ENCODE measurements around the gene INA. TPM values are rescaled to one million over a fixed set of nuclear protein-coding genes. Genes with fewer than 3 reads are reported as not detected.
A peak's percentile ranks its signal among the peaks of the same experiment; 100 is the strongest.
"Not testable (repeated sequence)": the region's sequence is repeated elsewhere in the genome, so short reads cannot be mapped to it uniquely, and the experiment has no call there.

The INA gene
- total and polyA plus RNA-seq, 4 donors: 0.08 TPM; not detected in 3

DNA sequence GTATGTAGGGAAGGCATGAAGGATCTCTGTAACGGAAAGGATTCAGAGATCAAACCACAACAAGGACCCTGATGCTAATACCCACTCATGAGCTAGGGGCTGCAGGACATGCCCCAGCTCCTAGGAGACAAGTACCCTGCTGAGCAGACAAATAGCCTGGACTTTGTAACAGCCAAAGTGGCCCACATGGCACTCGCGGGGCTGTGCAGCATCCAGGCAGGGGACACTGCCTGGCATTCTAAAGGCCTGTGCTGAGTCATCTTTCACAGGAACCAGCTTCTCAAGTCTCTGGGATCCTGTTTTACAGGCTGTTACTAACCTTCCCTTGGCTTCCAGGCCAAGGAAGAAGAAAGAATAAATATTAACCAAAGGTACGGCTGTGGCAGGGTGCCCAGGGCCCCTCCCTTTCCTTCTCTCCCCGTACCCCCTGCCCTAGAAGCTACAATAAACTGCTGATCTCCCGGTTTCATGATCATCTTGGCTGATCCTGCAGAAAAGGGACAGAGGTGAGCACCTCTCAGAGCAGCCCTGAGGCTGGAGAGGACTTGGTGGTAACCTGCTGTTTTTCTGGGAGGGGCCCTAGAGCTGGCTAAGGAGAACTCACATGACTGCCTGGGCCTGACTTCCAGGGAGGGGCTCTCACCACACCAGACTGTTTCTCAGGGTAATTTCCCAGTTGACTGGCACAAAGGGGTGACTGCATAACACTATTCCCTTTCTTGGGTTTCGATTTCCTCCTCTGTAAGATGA is 35.5 kb upstream of the INA start:
- H3K4me3 ChIP-seq (ENCODE audit: low read length in 2 of 2): no peak overlapping the region
- H3K9me3 ChIP-seq (ENCODE audit: control insufficient read depth, low read length): no peaks in the 10 kb centered on the region
- H3K27ac ChIP-seq (ENCODE audit: low read depth in 1 of 2, low read length in 2 of 2): peak overlapping the region in 1 of 2 donors; percentile 5
- intact Hi-C loops (cut with DNase I): loop anchor here (5.0 to 10.0 kb wide), 4 partner anchors 154 to 517 kb away; partner anchors contain the start of gene CYP17A1 (in 1 of the 2)
- H3K27me3 ChIP-seq (ENCODE audit: control insufficient read depth in 1 of 2, insufficient read depth in 2 of 2, low read length in 1 of 2): no peaks in the 10 kb centered on the region
- DNase-seq (peak in 1 of 2 donors; percentile 56), ATAC-seq (ENCODE audit: low FRiP score) (peak; percentile 50)
- H3K36me3 ChIP-seq (ENCODE audit: control insufficient read depth in 1 of 2, insufficient read depth in 2 of 2, low read length in 1 of 2): no peaks in the 10 kb centered on the region
- peaks cover 0 to 7% of the 10 kb centered on the region in 2 donors for H3K4me1 ChIP-seq (ENCODE audit: control insufficient read depth in 1 of 2, insufficient read depth in 2 of 2, low read length in 2 of 2)
- WGBS, 2 donors: 27% methylated on average over 7 of the region's 7 CpGs

DNA sequence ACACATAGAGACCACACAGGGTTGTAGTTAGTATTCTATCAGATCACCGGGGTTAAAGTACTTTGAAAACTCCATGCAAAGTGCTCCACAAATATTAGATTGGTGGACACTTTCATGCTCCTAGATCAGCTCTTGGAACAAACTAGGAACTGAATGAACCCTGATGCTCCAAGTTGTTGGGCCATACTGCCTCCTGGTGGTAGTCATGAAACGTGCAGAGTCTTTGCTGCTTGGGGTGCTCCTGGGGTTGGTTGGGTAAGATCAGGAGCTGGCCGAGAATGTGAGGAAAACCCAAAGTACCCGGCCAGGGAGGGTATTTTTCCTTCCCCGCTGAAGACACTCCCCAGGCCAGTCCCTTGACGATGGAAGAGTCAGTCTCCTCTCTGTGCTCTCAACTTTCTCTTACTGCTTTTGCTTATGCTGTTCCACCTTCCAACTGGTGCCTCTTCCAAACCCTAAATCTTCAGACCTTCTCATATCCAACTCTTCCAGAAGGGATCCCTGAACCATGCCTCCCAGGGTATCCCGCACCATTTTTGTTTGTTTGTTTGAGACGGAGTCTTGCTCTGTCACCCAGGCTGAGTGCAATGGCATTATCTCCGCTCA is 32.2 kb upstream of the INA start:
- WGBS, 2 donors: 32 to 39% methylated on average over 9 of the region's 9 CpGs
- peak; percentile 77 to 81 for DNase-seq
- peak; percentile 91 for ATAC-seq (ENCODE audit: low FRiP score)
- no peak overlapping the region for H3K27ac ChIP-seq (ENCODE audit: low read depth in 1 of 2, low read length in 2 of 2)
- H3K9me3 ChIP-seq (ENCODE audit: control insufficient read depth, low read length): no peaks in the 10 kb centered on the region
- H3K4me3 ChIP-seq (ENCODE audit: low read length in 2 of 2): no peak overlapping the region
- peaks cover 0 to 7% of the 10 kb centered on the region in 2 donors for H3K4me1 ChIP-seq (ENCODE audit: control insufficient read depth in 1 of 2, insufficient read depth in 2 of 2, low read length in 2 of 2)
- H3K36me3 ChIP-seq (ENCODE audit: control insufficient read depth in 1 of 2, insufficient read depth in 2 of 2, low read length in 1 of 2): no peaks in the 10 kb centered on the region
- intact Hi-C loops (cut with DNase I): loop anchor here (1.0 to 10.0 kb wide), 6 partner anchors 157 to 520 kb away; partner anchors contain the start of gene CYP17A1 (in 1 of the 2)
- no peaks in the 10 kb centered on the region for H3K27me3 ChIP-seq (ENCODE audit: control insufficient read depth in 1 of 2, insufficient read depth in 2 of 2, low read length in 1 of 2)

DNA sequence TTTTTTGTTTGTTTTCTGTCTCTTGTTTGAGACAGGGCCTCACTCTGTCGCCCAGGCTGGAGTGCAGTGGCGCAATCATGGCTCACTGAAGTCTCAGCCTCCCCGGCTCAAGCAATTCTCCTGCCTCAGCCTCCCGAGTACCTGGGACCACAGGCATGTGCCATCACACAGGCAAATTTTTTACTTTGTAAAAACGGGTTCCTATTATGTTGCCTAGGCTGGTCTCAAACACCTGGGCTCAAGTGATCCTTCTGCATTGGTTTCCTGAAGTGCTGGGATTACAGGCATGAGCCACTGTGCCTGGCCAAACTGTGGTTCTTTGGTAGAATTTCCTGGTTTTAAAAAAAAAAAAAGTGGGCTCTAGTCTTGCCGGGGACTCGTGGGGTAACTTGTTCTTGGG is 31.4 kb upstream of the INA start, which contains the start of gene RPEL1:
TSS of gene RPEL1 (plus strand) at position 301 of the 400 bp plus-strand sequence. CDS start 110 bp downstream, outside the sequence.
- ATAC-seq (ENCODE audit: low FRiP score); H3K4me3 ChIP-seq (ENCODE audit: low read length in 2 of 2); H3K4me1 ChIP-seq (ENCODE audit: control insufficient read depth in 1 of 2, insufficient read depth in 2 of 2, low read length in 2 of 2); H3K9me3 ChIP-seq (ENCODE audit: control insufficient read depth, low read length); DNase-seq; H3K27ac ChIP-seq (ENCODE audit: low read depth in 1 of 2, low read length in 2 of 2); H3K36me3 ChIP-seq (ENCODE audit: control insufficient read depth in 1 of 2, insufficient read depth in 2 of 2, low read length in 1 of 2); H3K27me3 ChIP-seq (ENCODE audit: control insufficient read depth in 1 of 2, insufficient read depth in 2 of 2, low read length in 1 of 2): not testable (repeated sequence)
- WGBS, 2 donors: 92 to 93% methylated on average over 7 of the region's 7 CpGs
- intact Hi-C loops (cut with DNase I): loop anchor here (2.0 to 10.0 kb wide), 3 partner anchors 329 to 521 kb away; partner anchors contain the start of gene CYP17A1 (in 1 of the 2)

DNA sequence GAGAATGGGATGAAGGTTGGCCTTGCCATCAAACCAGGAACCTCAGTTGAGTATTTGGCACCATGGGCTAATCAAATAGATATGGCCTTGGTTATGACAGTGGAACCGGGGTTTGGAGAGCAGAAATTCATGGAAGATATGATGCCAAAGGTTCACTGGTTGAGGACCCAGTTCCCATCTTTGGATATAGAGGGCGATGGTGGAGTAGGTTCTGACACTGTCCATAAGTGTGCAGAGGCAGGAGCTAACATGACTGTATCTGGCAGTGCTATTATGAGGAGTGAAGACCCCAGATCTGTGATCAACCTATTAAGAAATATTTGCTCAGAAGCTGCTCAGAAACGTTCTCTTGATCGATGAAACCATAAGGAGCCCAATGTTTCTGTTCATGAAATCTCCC is 30.6 kb upstream of the INA start:
- Histone ChIP-seq H3K36me3 (ENCODE audit: control insufficient read depth in 1 of 2, insufficient read depth in 2 of 2, low read length in 1 of 2) (no peaks in the 10 kb centered on the region), H3K9me3 (ENCODE audit: control insufficient read depth, low read length) (no peaks in the 10 kb centered on the region), H3K27ac (ENCODE audit: low read depth in 1 of 2, low read length in 2 of 2) (no peak overlapping the region), H3K4me1 (ENCODE audit: control insufficient read depth in 1 of 2, insufficient read depth in 2 of 2, low read length in 2 of 2) (peaks cover 0 to 7% of the 10 kb centered on the region in 2 donors), H3K4me3 (ENCODE audit: low read length in 2 of 2) (no peak overlapping the region), H3K27me3 (ENCODE audit: control insufficient read depth in 1 of 2, insufficient read depth in 2 of 2, low read length in 1 of 2) (no peaks in the 10 kb centered on the region)
- 80% methylated on average over 4 of the region's 4 CpGs for WGBS, 2 donors
- no peak for DNase-seq
- intact Hi-C loops (cut with DNase I): loop anchor here (10.0 kb wide), 2 partner anchors 412 to 522 kb away; partner anchors contain the start of gene CYP17A1 (in 1 of the 2)
- ATAC-seq (ENCODE audit: low FRiP score): no peak

DNA sequence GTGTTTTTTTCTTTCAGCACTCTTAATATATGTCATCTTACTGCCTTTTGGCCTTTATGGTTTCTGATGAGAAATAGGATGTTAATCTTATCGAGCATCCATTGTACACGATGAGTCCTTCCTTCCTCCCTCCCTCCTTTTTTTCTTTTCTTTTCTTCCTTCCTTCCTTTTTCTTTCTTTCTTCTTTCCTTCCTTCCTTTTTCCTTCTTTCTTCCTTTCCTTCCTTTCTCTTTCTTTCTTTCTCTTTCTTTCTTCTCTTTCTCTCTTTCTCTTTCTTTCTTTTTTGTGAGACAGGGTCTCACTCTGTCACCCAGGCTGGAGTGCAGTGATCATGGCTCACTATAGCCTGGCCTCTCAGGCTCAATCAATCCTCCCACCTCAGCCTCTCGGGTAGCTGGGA is 22.8 kb upstream of the INA start:
- H3K27ac ChIP-seq (ENCODE audit: low read depth in 1 of 2, low read length in 2 of 2): no peak overlapping the region
- no peak overlapping the region for H3K4me3 ChIP-seq (ENCODE audit: low read length in 2 of 2)
- no peaks in the 10 kb centered on the region for H3K9me3 ChIP-seq (ENCODE audit: control insufficient read depth, low read length)
- no peaks in the 10 kb centered on the region for H3K4me1 ChIP-seq (ENCODE audit: control insufficient read depth in 1 of 2, insufficient read depth in 2 of 2, low read length in 2 of 2)
- DNase-seq (no peak), ATAC-seq (ENCODE audit: low FRiP score) (no peak)
- 81 to 85% methylated on average over 3 of the region's 3 CpGs for WGBS, 2 donors
- no peaks in the 10 kb centered on the region for H3K36me3 ChIP-seq (ENCODE audit: control insufficient read depth in 1 of 2, insufficient read depth in 2 of 2, low read length in 1 of 2)
- intact Hi-C loops (cut with DNase I): no loop called here
- no peaks in the 10 kb centered on the region for H3K27me3 ChIP-seq (ENCODE audit: control insufficient read depth in 1 of 2, insufficient read depth in 2 of 2, low read length in 1 of 2)

DNA sequence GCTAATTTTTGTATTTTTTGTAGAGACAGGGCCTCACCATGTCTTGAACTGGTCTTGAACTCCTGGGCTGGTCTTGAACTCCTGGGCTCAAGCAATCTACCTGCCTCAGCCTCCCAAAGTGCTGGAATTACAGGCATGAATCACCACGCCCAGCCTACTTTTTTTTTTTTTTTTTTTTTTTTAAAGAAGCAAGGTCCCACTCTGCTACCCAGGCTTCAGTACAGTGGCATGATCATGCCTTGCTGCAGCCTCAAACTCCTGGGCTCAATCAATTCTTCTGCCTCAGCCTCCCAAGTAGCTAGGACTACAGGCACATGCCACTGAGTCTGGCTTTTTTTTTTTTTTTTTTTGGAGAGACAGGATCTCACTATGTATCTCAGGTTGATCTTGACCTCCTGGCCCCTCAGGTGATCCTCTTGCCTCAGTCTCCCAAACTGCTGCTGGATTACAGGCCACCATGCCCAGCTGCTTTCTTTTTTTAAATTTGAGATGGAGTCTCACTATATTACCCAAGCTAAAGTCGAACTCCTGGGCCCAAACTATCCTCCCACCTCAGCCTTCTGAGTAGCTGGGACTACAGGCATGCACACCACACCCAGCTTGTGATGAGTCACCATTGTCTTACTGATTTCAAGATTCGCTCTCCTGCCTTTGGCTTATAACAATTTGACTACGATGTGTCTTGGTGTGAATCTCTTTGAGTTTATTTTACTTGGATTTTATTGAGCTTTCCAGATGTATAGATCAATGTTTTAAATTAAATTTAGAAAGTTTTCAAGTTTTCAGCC is 22.2 kb upstream of the INA start:
- Histone ChIP-seq H3K27me3 (ENCODE audit: control insufficient read depth in 1 of 2, insufficient read depth in 2 of 2, low read length in 1 of 2) (no peaks in the 10 kb centered on the region), H3K9me3 (ENCODE audit: control insufficient read depth, low read length) (no peaks in the 10 kb centered on the region), H3K27ac (ENCODE audit: low read depth in 1 of 2, low read length in 2 of 2) (no peak overlapping the region), H3K36me3 (ENCODE audit: control insufficient read depth in 1 of 2, insufficient read depth in 2 of 2, low read length in 1 of 2) (no peaks in the 10 kb centered on the region), H3K4me3 (ENCODE audit: low read length in 2 of 2) (no peak overlapping the region), H3K4me1 (ENCODE audit: control insufficient read depth in 1 of 2, insufficient read depth in 2 of 2, low read length in 2 of 2) (no peaks in the 10 kb centered on the region)
- DNase-seq (no peak), ATAC-seq (ENCODE audit: low FRiP score) (no peak)
- intact Hi-C loops (cut with DNase I): no loop called here
- WGBS, 2 donors: 63 to 79% methylated on average over 4 of the region's 4 CpGs

DNA sequence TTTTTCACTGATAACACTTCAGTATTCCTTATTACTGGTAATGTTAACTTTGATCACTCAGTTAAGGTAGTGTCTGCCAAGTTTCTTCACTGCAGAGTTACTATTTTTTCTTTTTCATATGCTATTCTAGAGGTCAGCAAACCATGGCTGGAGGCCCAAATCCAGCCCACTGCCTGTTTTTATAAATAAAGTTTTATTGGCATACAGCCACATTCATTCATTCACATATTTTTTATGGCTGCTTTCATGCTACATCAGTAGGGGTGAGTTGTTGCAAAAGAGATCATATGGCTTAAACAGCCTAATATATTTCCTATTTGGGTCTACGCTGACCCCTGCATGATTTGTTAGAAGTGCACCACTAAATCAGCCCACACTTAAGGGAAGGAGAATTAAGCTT is 20.3 kb upstream of the INA start:
- Histone ChIP-seq H3K27me3 (ENCODE audit: control insufficient read depth in 1 of 2, insufficient read depth in 2 of 2, low read length in 1 of 2) (no peaks in the 10 kb centered on the region), H3K4me3 (ENCODE audit: low read length in 2 of 2) (no peak overlapping the region), H3K27ac (ENCODE audit: low read depth in 1 of 2, low read length in 2 of 2) (no peak overlapping the region), H3K9me3 (ENCODE audit: control insufficient read depth, low read length) (no peaks in the 10 kb centered on the region), H3K36me3 (ENCODE audit: control insufficient read depth in 1 of 2, insufficient read depth in 2 of 2, low read length in 1 of 2) (no peaks in the 10 kb centered on the region), H3K4me1 (ENCODE audit: control insufficient read depth in 1 of 2, insufficient read depth in 2 of 2, low read length in 2 of 2) (no peaks in the 10 kb centered on the region)
- intact Hi-C loops (cut with DNase I): no loop called here
- ATAC-seq (ENCODE audit: low FRiP score) (no peak), DNase-seq (no peak)
- 96 to 97% methylated on average over 1 of the region's 1 CpG for WGBS, 2 donors

DNA sequence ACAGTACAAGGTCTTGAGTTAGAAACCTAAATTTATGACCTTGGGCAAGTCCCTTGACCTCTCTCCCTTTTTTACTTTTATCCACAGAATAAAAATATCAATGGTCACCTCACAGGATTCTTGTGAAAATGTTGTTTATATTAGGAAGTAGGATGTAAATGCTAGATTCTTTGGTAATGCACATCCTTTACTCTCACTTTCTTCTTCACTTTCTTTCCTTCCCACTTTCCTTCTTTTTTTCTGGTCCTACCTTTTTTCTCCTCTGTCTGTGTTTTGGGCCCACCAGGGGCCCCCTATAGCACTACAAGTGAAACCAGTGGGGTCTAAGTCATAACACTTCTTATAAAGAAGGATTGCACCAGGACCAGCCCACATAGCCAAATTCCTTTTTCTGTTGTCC is 19.1 kb upstream of the INA start:
- Histone ChIP-seq H3K9me3 (ENCODE audit: control insufficient read depth, low read length) (no peaks in the 10 kb centered on the region), H3K27ac (ENCODE audit: low read depth in 1 of 2, low read length in 2 of 2) (no peak overlapping the region), H3K4me3 (ENCODE audit: low read length in 2 of 2) (no peak overlapping the region), H3K4me1 (ENCODE audit: control insufficient read depth in 1 of 2, insufficient read depth in 2 of 2, low read length in 2 of 2) (no peaks in the 10 kb centered on the region), H3K36me3 (ENCODE audit: control insufficient read depth in 1 of 2, insufficient read depth in 2 of 2, low read length in 1 of 2) (no peaks in the 10 kb centered on the region), H3K27me3 (ENCODE audit: control insufficient read depth in 1 of 2, insufficient read depth in 2 of 2, low read length in 1 of 2) (no peaks in the 10 kb centered on the region)
- intact Hi-C loops (cut with DNase I): no loop called here
- DNase-seq (no peak), ATAC-seq (ENCODE audit: low FRiP score) (no peak)

Measured in aorta (tissue), 5 donors.